Activated CD4-positive, alpha-beta T cell treated with anti-CD3 and anti-CD28 coated beads for 4 hours (primary cell): Measurements from ENCODE around the gene PRB4.
"Not testable (repeated sequence)": the region's sequence is repeated elsewhere in the genome, so short reads cannot be mapped to it uniquely, and the experiment has no call there.

Source experiments
- DNase-seq, 2 donors: peaks; one replicate each; pipeline ENCODE4 v3.0.0-alpha.2; 2020

The PRB4 gene

DNA sequence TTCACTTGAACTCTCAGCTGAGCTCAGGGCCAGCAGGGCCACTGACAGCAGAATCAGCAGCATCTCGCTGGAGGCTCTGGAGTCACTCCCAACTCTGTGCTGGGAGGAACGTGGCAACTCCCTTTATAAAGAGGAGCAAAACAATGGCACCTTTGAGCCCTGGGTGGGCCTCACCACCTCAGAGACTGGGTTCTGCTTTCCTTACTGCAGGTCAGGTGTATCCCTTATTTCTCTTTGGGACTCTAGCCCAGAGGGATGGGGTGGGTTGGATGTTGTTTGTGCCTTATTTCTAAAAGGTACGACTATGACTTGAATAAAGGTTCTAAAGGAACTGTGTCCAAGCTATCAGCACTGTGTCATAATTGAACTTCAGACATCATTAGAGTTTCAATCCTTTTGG is at the start of gene PRB4:
PRB4 (minus strand) TSS at position 101 of the 400 bp plus-strand sequence; CDS start at position 63, 38 bp downstream.
- no peak for DNase-seq

DNA sequence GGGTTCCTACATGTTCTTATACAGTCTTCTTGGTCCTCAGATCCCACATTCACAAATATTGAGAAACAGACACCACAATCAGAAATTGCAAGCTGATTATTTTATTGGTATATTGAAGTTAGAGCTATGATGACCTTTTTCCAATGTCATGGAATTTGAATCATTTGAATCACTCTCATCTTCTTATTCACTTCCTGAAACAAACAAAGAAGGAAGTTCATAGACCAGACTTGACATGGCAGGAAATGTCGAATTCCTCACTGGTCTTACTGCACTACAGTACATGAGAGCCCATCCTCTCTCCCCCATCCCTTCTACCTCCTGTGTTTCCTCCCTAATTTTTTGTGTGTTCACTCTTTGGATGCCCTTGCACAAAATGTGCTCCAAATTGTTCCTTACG is 41.5 kb upstream of the PRB4 start:
- not testable (repeated sequence) for DNase-seq

DNA sequence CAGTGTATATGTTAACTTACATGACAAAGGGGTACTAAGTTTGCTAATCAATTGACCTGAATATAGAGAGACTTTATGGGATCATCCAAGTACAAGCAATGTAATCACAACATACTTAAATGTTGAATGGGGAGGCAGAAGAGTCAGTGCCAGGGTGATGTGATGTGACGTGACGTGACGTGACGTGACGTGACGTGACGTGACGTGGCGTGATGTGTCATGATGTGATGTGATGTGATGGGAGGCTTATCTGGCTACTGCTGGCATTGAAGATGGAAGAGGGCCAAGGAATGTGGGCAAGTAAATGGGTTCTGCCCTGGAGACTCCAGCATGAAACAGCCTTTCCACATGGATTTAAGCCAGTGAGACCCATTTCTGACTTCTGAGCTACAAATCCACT is 38.2 kb upstream of the PRB4 start:
- DNase-seq, result no peak

- DNase-seq, result no peak
Observed at GRCh38 chr12:11347810-11348209, 37.6 kb upstream of the PRB4 start.

DNA sequence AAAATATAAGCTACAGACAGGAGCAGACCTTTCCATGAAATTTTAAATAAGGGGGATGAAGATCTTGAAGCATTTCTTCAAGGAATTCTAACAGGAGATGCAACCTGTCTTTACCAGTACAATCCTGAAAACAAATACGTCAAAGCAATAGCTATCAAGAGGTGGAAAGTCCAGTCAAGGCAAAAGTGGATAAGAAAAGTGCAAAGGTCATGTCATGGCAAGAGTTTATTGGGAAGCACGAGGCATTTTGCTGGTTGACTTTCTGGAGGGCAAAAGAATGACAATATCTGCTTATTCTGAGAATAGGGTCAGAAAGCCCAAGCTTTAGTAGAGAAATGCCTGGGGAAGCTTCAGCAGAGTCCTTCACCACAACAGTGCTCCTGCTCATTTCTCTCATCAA is 34.3 kb upstream of the PRB4 start:
- DNase-seq, result no peak

- no peak for DNase-seq
Observed at GRCh38 chr12:11324426-11324825, 14.2 kb upstream of the PRB4 start.

GRCh38 chr12:11321980-11322379 is 11.7 kb upstream of the PRB4 start:
- no peak for DNase-seq

DNA sequence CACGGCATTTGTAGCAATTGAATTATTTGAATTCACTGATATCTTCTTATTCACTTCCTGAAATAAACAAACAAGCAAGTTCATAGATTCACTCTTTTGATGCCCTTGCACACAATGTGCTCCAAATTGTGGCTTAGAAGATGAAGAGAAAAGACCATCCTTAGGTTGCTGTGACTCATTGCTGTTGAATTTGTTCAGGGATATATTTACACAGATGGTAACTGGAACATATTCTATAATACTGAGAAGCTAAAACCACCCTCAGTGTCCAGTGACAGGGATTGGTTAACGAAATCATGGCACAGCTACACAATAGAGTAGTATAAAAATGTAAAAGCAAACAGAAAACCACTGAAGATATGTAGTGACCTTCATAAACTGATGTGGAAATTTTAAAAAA is 3.1 kb downstream of the PRB4 start:
- no peak for DNase-seq

GRCh38 chr12:11273449-11273848 is 36.8 kb downstream of the PRB4 start:
- DNase-seq, result no peak

- DNase-seq, result no peak
Observed at GRCh38 chr12:11269607-11270006, 40.6 kb downstream of the PRB4 start, which contains the start of gene PRB3. TSS of gene PRB3 (minus strand) at chr12:11269707. CDS start at chr12:11269669, 38 bp downstream.

DNA sequence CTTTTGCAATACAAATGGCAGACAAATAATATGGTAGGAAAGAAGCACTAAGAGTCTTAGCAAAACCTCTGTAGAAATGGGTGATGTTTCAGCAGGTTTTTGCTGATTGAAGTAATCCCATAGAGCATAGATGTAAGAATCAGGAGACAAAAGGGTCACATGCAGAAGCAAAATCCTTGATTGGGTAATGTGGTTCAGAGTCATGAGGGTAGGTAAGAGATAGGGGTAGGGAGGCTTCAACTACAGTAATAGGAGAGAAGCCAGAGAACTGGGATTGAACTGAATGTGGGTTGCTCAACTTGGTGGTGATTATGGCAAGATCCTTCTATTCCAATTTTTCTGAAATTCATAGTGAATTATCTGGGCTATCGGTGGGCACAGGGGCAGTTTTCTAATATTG is 45.7 kb downstream of the PRB4 start:
- DNase-seq, result no peak
